ENCODE data around the gene PTCH2.

The PTCH2 gene

GRCh38 chr1:44790968-44791801, 51.9 kb downstream of the PTCH2 start:
- Histone ChIP-seq H3K27me3 (ENCODE audit: control insufficient read depth, low read length) (no peaks in the 10 kb centered on the region), H3K4me1 (ENCODE audit: control insufficient read depth, low read length) (peaks cover 6% of the 10 kb centered on the region), H3K9me2 (replicated peaks; ENCODE audit: control insufficient read depth, low read length) (no peaks in the 10 kb centered on the region), H3K4me2 (ENCODE audit: low read length) (no peak overlapping the region), H3K36me3 (ENCODE audit: control insufficient read depth, low read length) (no peaks in the 10 kb centered on the region), H3K27ac (ENCODE audit: low read depth, low read length) (no peak overlapping the region), H3K79me2 (ENCODE audit: control insufficient read depth, low read length) (no peaks in the 10 kb centered on the region), H3K9me3 (ENCODE audit: control insufficient read depth, insufficient read depth, low read length) (no peaks in the 10 kb centered on the region), H4K20me1 (ENCODE audit: control insufficient read depth, insufficient read depth, low read depth, low read length) (no peaks in the 10 kb centered on the region), H3F3A (ENCODE audit: control insufficient read depth, insufficient read depth) (peaks cover 21% of the 10 kb centered on the region), H3K4me3 (ENCODE audit: low read length) (no peak overlapping the region)
- TF ChIP-seq EZH2phosphoT487 (IDR thresholded peaks at IDR 0.05; ENCODE audit: borderline replicate concordance, low read length) (no peak), CTCF (IDR thresholded peaks at IDR 0.05; ENCODE audit: low read depth, low read length, poor library complexity, severe bottlenecking) (no peak)

- Histone ChIP-seq H3K79me2 (ENCODE audit: control insufficient read depth, low read length) (no peaks in the 10 kb centered on the region), H3K27me3 (ENCODE audit: control insufficient read depth, low read length) (no peaks in the 10 kb centered on the region), H3K9me3 (ENCODE audit: control insufficient read depth, insufficient read depth, low read length) (no peaks in the 10 kb centered on the region), H3K36me3 (ENCODE audit: control insufficient read depth, low read length) (no peaks in the 10 kb centered on the region), H3K9me2 (replicated peaks; ENCODE audit: control insufficient read depth, low read length) (no peaks in the 10 kb centered on the region), H4K20me1 (ENCODE audit: control insufficient read depth, insufficient read depth, low read depth, low read length) (no peaks in the 10 kb centered on the region), H3K4me1 (ENCODE audit: control insufficient read depth, low read length) (peaks cover 33% of the 10 kb centered on the region), H3K27ac (ENCODE audit: low read depth, low read length) (no peak within 1 kb of the TSS), H3F3A (ENCODE audit: control insufficient read depth, insufficient read depth) (peaks cover 35% of the 10 kb centered on the region), H3K4me2 (ENCODE audit: low read length) (no peak within 1 kb of the TSS), H3K4me3 (ENCODE audit: low read length) (no peak within 1 kb of the TSS)
- TF ChIP-seq CTCF (IDR thresholded peaks at IDR 0.05; ENCODE audit: low read depth, low read length, poor library complexity, severe bottlenecking) (no peak), EZH2phosphoT487 (IDR thresholded peaks at IDR 0.05; ENCODE audit: borderline replicate concordance, low read length) (no peak)
Observed at GRCh38 chr1:44788120-44788860, 54.8 kb downstream of the PTCH2 start, which contains the start of gene BEST4. TSS of gene BEST4 (minus strand) at chr1:44788170. CDS start at chr1:44787705, 465 bp downstream.

- H3K9me3 ChIP-seq (ENCODE audit: control insufficient read depth, insufficient read depth, low read length): no peaks in the 10 kb centered on the region
- H3K27me3 ChIP-seq (ENCODE audit: control insufficient read depth, low read length): no peaks in the 10 kb centered on the region
- no peak overlapping the region for H3K4me3 ChIP-seq (ENCODE audit: low read length)
- no peaks in the 10 kb centered on the region for H3K79me2 ChIP-seq (ENCODE audit: control insufficient read depth, low read length)
- no peak overlapping the region for H3K4me2 ChIP-seq (ENCODE audit: low read length)
- peaks cover 39% of the 10 kb centered on the region for H3K4me1 ChIP-seq (ENCODE audit: control insufficient read depth, low read length)
- no peaks in the 10 kb centered on the region for H3K36me3 ChIP-seq (ENCODE audit: control insufficient read depth, low read length)
- no peaks in the 10 kb centered on the region for H3K9me2 ChIP-seq (replicated peaks; ENCODE audit: control insufficient read depth, low read length)
- H3K27ac ChIP-seq (ENCODE audit: low read depth, low read length): no peak overlapping the region
- TF ChIP-seq CTCF (IDR thresholded peaks at IDR 0.05; ENCODE audit: low read depth, low read length, poor library complexity, severe bottlenecking): no peak
- TF ChIP-seq EZH2phosphoT487 (IDR thresholded peaks at IDR 0.05; ENCODE audit: borderline replicate concordance, low read length): no peak
- no peaks in the 10 kb centered on the region for H4K20me1 ChIP-seq (ENCODE audit: control insufficient read depth, insufficient read depth, low read depth, low read length)
- peaks cover 41% of the 10 kb centered on the region for H3F3A ChIP-seq (ENCODE audit: control insufficient read depth, insufficient read depth)
Observed at GRCh38 chr1:44787506-44787905, 55.5 kb downstream of the PTCH2 start.

Measured in DOHH2 (cell line).